ENCODE data around the gene NPW.

DNA sequence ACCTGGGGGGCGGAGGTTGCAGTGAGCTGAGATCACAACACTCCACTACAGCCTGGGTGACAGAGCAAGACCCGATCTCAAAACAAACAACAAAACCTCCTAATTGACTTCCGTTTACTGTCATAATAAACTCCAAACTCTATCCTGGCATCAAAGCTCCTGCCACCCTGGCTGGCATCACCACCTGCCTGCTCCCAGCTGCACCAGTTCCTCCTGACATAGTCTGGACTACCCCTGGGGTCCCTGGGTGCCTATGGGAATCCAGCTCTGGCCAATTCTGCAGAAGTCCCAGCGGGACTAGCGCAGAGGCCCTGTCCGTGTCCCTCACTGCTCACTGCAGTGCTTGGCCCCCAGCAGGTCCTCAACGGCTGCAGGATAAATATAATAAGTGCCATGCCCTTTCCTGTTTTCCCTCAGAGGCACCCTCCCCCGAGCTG is 27.3 kb downstream of the NPW start:
- TF ChIP-seq, protein P1, sequence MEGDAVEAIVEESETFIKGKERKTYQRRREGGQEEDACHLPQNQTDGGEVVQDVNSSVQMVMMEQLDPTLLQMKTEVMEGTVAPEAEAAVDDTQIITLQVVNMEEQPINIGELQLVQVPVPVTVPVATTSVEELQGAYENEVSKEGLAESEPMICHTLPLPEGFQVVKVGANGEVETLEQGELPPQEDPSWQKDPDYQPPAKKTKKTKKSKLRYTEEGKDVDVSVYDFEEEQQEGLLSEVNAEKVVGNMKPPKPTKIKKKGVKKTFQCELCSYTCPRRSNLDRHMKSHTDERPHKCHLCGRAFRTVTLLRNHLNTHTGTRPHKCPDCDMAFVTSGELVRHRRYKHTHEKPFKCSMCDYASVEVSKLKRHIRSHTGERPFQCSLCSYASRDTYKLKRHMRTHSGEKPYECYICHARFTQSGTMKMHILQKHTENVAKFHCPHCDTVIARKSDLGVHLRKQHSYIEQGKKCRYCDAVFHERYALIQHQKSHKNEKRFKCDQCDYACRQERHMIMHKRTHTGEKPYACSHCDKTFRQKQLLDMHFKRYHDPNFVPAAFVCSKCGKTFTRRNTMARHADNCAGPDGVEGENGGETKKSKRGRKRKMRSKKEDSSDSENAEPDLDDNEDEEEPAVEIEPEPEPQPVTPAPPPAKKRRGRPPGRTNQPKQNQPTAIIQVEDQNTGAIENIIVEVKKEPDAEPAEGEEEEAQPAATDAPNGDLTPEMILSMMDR (IDR thresholded peaks at IDR 0.05; ENCODE audit: low read depth, low read length), result no peak
- TF ChIP-seq EZH2phosphoT487 (IDR thresholded peaks at IDR 0.05; ENCODE audit: low read depth), result no peak
